SKM-1 (cell line): ENCODE results near the gene CD6.

Experiments used
- DNase-seq: peaks from one replicate; lab custom pipeline; 2025; ENCODE audit not compliant: unreplicated experiment; lab: John Stamatoyannopoulos, UW

The CD6 gene

DNA sequence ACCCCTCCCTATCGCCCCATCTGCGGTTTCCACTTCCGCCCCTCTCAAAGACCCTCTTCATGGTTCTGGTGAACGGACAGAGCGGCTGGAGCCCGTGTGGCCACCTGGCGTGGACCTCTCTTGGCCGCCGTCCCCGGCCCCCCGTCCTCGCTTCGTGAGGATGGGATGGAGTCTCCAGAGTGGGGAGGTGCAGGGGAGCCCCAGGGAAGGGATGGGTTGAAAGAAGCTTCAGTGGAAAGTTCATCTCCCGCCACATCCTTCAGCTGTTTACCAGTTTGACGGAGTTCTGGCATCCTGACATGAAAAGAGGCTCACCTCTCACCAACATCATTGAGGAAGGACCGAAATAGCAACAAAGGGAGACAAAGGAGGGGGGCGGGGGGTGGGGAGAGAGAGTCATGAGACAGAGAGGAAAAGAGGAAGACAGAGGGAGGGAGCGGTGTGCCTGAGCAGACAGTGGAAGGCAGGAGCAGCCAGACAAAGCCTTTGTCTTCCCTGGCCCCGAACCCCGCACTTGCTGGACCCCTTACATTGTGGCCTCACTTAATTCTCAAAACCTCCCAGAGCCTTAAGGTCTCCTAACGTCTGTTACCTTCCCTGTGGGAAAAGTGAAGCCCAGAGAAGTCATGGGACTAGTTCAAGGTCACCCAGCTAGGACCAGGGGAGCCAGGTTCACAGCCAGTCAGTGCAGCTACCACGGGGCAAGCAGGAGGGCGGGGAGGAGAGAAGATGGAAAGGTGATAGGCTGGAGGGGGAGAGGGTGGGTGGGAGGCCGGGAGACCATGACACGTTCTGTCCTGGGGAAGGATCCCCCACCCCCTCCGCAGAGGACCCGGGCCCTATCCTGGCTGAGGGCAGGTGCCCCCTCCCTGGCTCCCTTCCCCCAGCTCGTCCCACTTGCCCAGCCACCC is 54.9 kb downstream of the CD6 start:
- peak; percentile 74 for DNase-seq

DNA sequence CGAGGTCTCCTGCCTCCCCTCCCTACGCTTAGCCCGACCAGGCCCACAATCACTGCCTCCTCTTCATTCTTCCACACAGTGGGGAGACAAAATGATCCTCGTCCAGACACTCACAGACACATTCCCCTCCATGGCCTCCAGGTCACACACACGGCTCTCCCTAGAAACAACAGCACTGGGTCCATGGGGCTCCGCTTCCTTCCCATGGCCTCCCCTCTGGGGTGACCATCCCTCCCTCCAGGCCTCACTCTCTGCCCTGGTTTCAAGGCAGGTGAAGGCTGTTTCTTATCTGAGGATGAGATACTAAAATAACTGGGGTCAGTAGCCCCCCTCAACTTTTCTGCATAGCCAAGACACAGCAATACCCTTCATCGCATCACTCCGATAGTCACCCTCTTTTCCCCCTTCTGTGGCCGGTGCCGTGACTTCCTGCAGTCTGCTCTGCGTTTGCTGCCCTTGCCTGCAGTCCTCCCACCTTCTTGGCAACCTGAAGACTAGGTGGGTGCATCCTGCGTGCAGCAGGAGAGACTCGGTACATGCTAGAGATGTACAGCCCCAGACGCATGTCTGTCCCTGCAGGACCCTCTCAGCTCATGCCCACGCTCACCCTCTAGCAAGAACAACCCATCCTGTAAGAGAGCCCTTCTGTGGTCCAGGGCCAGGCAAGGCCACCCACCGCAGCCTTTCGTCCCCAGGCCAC is 55.8 kb downstream of the CD6 start:
- DNase-seq = no peak

DNA sequence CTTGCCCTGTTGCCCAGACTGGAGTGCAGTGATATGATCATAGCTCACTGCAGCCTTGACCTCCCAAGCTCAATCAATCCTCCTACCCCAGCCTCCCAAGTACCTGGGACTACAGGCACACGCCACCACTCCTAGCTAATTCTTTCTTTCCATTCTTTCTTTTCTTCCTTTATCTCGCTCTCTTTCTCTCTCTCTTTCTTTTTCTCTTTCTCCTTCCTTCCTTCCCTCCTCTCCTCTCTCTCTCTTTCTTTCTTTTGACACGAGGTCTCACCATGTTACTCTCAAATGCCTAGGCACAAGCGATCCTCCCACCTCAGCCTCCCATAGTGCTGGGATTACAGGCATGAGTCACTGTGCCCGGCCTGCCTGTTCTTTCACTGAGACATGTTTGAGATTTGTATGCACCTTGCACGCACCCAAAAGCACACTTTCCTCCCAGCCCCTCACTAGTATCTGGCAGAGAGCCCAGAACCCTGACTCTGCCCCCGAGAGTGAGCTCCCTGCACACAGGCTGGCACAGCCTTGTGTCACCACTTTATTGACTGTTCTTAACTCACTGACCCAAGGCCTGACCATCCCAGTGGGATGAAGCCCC is 56.8 kb downstream of the CD6 start:
- DNase-seq = no peak

DNA sequence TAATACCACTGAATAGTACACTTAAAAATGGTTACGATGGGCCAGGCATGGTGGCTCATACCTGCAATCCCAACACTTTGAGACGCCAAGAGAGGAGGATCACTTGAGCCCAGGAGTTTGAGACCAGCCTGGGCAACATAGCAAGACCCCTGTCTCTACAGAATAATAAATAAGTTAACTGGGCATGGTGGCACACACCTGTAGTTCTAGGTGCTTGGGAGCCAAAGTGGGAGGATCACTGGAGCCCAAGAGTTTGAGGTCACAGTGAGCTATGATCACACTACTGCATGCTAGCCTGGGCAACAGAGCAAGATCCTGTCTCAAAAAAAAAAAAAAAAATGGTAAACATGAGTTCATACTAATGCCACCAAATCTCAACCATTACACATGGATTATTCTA is 61.3 kb downstream of the CD6 start:
- no peak for DNase-seq

DNA sequence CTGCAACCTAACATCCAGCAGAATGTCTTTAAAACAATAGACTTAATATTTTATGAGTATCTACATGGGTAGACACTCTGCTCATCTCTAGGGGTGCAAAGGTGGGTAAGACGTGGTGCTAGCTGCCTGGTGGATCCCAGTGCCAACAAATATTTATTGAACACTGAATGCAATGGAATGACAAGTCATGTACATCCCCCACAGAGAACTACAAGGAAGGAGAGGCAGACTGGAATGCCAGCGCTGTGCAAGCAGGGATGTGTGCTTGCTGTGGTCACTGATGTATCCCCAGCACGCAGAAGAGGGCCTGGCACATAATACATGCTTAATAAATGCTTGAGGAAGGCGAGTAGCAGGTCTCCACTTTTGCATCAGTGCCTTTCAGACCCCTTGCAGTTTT is 61.9 kb downstream of the CD6 start:
- DNase-seq = no peak

DNA sequence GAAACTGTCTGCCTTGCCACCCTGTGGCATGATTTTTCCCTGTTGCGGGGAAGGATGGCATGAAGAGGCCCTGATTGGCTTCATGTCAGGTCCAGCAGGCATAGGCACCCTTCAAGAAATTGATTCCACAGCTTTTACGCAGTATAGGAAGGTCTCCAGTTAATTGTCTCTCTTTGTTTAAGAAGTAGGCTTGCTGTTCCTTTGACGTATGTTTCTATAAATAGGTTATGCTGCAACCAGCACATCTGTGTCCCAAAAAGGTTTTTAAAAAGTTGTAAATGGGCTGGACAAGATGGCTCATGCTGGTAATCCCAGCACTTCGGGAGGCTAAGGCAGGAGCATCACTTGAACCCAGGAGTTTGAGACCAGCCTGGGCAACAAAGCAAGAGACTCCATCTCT is 62.6 kb downstream of the CD6 start:
- no peak for DNase-seq

DNA sequence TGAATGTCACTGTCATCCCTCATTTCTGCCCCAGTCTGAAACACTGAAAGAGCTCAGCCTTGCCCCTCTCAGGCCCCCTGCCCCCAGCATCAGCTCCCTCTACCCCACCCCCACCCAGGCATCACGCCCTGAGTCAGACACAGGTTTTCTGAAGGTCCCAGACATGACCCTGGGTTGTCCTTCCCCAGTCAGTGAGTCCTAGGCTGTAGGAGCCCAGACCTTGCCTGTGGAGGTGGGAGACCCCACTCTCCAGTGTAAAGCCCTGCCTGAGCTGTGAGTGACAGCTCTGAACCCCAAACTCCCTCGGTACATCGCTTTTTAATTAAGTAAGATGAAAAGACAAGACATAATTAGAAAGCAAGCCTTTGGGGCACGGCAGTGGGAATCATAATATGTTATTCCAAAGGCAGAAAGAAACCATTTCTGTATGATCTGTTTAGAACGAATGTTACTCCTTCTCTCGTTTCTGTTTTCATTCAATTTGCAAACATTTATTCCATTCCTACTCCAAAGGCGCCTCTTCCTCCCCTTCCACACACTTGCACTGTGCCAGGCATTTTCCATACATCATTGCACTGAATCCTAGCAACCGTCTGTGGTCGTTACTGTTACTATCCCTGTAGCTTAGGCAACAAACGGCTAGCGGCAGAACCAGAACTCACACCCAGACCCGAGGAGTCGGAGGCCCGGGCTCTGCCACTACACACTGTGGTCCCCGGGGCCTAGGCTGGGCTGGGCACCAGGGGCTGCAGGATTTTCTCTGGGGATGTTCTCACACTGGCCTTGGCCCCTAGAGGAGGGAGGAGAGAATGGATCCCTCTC is 63.4 kb downstream of the CD6 start:
- DNase-seq = no peak

DNA sequence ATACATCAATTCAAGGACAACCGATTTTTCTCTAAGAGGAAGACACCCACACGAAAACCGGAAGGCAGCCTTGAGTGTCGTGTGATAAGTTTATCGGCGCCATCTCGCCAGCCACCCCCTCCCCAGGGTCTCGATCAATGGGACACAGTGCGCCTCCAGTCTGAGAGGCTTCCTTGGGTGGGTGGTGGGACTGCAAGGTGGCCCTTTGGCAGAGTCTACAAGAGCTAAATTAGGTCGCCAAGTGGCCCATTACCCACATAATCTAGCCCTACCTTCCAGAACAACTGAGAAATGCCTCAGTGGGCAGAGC is 64.0 kb downstream of the CD6 start:
- DNase-seq = no peak

DNA sequence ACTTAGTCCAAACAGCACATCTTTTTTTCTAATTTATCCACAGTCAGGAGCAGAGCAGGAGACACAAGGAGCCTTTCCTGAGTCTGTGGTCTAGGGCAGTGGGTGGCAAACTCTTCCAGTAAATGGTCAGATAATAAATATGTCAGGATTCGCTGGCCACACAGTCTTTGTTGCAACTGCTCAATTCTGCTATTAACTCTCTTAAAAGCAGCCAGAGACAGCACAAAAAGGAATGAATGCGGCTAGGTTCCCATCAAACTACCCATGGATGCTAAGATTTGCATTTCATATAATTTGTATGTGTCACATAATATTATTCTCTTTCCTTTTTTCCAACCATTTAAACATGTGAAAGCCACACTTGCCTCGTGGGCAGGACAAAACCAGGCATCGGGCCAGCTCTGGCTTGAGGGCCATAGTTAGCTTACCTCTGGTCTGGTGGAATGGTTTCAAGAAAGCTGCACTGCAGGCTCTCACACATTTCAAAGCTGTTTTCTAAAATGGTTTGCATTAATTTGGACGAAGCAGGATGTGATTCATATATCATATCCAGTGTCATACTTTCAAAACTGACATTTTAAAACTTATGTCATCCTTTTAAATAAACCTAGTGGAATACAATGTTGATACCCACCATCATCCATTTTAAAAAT is 66.1 kb downstream of the CD6 start:
- no peak for DNase-seq

DNA sequence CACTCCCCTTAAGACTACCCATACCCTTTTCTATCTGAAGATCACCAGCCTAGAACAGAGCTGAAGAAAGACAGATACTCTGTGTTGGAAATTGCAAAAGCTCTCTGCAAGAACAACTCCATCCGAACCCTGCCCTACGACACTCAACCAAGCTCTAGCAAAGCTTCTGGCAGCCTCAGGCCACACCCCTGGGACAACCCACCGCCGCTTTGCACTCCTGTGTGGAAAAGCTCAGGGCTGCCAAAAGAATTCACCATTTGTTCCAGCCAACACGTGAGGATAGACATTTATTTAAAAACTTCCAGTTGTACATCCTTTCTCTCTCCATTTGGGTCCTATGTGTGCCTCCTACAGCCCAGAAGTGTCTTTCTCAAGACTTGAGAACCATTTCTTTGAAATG is 68.4 kb downstream of the CD6 start:
- DNase-seq = no peak

DNA sequence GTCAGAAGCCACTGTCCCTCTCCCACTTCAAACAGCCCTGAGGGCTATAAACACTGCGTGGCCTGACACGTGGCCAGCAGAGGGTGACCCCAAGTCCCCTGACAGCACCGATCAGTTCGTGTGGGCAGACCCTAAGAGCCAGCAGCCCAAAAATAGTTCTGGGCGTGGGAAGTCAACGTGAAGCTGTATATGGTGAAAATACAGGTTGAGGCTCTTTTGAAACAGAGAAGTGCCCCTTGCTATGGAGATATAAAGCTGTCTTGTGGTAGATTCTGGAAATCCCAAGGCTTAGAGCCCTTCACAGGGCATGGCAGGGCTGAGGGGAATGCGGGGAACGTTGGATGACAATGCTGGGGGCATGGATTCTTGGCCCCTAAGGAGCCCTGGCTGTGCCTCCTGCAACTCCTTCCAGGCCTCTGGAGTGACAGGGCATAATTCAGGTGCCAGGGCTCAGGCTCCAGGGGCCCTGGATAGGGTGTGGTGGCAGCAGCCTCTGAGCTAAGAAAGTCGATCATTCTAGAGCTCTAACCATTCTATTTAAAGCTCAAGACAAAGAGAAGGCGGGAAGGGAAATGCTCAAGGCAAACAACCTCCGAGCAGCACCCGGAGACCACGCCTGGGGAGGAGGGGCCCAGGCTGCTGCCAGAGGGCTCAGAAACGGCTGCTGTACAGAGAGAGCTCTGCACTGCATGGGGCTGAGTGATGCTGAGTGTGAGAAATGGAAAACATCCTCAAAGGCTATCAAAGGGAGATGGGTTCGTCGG is 70.5 kb downstream of the CD6 start:
- no peak for DNase-seq

DNA sequence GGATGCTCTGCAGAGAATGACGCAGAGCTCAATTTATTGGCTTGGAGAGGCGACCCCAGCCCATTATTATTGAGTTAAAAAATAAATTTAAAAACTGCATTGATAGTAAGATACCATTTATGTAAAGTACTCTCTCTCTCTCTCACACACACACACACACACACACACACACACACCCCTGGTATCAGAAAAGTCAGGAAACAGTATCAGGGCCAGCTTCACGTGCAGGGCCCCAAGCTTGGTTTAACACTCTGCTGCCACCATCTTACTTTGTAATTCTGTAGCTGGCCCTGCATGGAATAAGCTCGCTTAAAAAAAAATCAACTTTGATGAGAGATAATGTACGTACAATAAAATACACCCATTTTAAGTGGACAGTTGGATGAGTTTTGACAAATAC is 71.1 kb downstream of the CD6 start:
- no peak for DNase-seq

DNA sequence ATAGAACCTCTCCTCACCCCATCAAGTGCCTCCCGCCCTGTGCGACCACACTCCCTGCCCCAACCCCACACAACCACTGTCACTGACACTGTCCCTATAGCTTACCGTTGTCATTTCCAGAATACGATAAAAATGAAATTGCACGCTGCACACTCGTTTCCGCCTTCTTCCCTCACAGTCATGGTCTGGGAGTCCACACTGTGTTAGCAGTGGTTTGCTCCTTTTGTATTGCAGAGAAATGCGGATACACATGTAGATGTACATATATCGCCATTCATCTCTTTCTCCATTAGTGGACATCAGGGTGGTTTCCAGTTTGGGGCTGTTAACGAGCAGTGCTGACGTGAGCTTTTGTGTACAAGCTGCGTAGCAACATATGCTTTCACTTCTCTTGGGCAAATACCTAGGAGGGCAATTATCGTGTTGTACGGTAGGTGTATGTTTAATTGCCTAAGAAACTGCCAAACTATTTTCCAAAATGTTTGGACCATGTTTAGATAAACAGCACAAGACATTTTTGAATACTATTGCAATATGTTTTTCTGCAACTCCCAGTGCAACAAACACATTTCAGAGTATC is 71.6 kb downstream of the CD6 start:
- no peak for DNase-seq

DNA sequence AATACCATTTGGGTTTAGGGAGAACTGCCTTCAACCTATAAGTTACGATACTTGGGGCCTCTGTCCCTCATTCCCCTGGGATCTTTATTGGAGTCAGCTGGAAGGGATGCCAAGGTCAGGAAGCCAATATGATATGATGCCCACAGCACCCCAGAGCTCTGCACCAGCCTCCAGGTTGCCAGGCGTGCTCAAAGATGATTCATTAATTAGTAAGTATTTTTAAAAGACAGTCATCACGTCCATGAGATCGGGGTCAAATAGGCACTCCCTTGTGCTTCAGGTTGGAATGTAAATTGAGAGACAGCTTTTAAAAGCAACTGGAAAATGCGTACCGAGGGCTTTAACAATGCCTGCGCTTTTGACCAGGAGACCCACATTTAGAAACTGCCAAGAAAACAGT is 73.8 kb downstream of the CD6 start:
- no peak for DNase-seq

DNA sequence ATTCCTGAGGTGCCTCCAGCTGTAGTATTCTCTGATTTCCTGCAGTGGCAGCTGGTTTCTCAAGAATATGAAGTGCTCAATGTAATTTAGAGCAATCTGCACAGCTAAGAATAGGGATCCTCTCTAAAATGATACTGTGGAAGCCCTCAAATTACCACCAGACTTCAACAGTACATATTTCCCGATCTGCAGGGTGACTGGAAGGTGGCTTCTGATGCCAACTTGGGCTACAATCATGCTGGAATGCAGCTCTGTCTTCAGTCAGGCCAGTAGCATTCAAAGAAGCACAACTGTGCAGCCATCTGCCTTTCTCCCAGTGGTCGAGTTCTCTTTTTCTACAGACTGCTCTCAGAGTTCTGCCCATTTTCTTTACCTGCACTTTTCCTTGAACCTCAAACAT is 75.4 kb downstream of the CD6 start:
- no peak for DNase-seq

DNA sequence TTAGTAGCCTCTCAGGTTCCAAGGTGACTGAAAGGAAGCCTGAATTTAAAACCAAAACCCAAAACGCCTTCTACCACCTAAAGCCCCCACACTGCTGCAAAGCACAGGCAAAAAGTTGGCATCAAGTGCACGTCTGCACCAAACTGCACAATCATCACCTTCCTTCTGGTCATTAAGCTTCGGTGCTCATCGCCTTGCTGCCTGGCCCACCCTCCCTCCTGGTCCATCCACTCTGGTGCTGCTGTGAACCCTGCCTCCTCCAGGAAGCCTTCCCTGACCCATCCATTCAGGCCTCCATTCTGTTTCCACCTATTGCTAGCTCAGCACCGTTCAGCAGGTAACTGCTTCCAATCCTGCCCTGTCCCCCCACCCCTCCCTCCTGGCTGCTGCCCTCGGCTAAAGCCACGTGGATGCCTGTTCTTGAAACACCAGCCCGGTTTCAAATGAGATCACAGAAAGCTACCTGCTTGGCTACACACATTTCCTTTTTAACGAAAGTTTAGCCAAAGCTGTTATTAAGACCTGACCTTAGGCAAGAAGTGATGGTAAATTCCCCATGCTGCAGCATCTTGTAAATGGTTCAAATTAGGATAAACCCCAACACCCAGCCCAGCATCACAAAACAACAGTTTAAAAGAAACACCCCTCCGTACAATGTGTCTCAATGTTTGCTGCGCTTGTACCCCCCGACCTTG is 77.0 kb downstream of the CD6 start:
- no peak for DNase-seq

DNA sequence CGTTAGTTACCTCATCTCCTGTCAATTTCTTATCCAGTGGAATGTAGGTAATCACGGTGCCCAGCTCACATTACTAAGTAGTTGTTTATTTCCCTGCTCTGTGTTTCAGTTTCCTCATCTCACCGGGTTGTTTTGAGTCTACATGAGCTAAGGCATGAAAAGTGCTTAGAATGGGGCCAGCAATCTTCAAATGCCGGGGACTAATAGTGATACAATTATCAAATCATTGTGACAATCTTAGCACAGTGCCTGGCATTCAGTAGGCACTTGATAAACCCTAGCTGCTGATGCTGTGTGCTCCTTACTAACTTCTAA is 77.5 kb downstream of the CD6 start:
- DNase-seq = no peak

DNA sequence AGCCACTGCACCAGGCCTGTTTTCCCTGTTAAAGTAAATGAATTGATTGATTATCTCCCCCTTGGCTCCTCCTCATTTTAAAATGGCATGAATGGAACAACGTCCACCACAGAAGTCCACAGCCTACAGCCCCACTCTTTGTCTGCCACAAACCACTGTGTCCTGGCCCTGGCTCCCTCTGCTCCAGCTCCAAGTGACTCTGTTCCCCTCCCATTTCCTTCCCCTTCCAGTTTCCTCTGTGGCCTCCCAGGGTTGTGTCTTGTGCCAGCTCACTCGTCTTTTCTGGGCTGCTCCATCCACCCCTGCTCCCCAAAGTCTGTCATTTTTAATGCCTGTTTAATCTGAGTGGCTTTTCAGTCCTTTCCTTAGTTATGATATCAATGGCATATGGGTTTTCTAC is 78.4 kb downstream of the CD6 start:
- no peak for DNase-seq

DNA sequence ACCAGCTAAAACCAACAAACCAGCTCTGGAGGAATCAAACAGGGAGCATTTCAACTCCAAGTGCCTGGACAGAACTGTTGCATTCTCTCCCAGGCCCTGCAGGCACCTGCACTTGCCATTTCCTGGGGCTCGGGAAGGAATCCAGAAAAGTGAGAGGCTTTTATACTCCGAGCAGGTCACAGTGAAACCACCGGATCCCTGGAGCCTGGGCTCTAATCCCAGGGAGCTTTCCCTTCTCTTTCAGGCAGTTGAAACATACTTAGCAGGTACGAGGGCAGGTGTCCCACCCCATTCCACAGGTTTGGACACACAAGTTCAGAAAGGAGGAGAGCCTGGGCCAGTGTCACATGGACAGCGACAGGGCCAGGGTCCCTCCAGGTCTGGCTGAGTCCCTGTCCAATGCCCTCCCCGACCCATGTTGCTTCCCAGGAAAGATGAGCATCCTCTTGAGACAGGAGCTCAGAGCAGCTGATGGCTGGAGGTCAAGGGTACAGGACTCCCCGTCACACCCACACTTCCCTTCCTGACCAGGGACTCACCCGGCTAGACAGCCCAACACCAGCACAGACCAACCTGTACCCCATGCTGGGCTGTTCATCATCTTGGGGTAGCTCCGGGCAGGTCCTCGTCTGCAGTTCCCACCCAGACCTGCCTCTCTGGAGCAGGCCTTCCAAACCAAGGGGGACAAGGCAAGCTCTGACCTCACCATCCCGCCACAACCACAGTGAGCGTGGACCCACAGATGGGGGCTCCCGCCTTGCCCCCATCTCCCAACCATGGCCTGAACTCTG is 80.9 kb downstream of the CD6 start:
- DNase-seq = no peak
